ENCODE results near the gene RASSF1. TPM values are rescaled to one million over a fixed set of nuclear protein-coding genes. Genes with fewer than 3 reads are reported as not detected.

Gene RASSF1
- total and polyA plus RNA-seq, 2 of the 13 experiments (the other 11 are each of a cell fraction or from before 2014, with no cell fraction given): 10.2 to 27.5 TPM

DNA sequence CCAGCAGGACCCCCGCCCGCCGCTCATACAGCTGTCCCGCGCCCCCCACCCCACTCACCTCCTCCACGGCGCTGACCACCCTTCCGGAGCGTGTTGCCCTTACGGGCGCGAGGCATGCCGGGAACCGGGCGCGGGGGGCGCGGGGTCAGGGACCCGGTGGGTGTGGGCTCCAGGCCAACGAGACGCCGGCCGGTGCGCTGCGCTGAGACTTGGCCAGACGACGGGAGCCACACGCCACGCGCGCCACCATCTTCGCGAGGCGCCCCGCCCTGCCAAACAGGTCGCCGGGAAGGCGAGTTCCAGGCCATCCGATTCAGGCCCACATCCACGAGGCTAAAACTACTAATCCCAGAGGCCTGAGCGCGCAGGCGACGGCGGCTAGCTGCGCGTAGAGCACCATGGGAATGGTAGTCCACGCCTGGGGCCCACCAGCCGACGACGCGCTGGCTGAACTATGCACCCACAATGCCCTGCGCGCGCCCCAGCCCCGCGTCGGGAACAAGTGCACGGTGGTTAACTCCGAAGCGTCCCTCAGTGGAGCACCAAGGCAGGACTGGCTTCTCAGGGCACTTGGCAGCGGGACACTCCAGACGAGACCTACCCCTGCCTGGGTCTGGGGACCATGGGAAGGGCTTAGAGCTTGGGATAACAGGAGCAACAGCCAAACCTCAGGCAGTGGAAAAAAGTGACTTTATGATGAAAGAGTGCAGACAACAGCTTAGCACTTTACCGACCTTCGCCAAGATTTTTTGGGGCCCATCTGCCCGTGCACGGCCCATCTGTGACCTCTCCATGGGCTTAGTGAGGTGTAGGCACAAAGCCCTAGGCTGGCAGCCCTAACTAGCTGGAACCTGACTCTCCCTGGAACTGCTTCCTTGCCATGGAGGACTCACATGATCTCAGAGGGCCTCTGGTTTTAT is 48.2 kb downstream of the RASSF1 start, which contains the start of gene IFRD2 (continued):
- TF ChIP-seq JDP2 (CRISPR knock-in tag; IDR thresholded peaks at IDR 0.05; ENCODE audit: borderline replicate concordance): no peak
- no peak for TF ChIP-seq ZSCAN12 (CRISPR knock-in tag; IDR thresholded peaks at IDR 0.05)
- peak; percentile 83 for TF ChIP-seq TARDBP (CRISPR knock-in tag; IDR thresholded peaks at IDR 0.05)
- TF ChIP-seq ATF7-NPFF (CRISPR knock-in tag; IDR thresholded peaks at IDR 0.05; ENCODE audit: low read depth): peak; percentile 63; the same call in 1 of the 2 replicates
- TF ChIP-seq ZNF264 (CRISPR knock-in tag; IDR thresholded peaks at IDR 0.05): no peak
- no peak for TF ChIP-seq MAFF (IDR thresholded peaks at IDR 0.05; ENCODE audit: low read depth, low read length)
- peak; percentile 100 for TF ChIP-seq SUZ12 (IDR thresholded peaks at IDR 0.05; ENCODE audit: low read depth, low read length)
- TF ChIP-seq, protein P1, sequence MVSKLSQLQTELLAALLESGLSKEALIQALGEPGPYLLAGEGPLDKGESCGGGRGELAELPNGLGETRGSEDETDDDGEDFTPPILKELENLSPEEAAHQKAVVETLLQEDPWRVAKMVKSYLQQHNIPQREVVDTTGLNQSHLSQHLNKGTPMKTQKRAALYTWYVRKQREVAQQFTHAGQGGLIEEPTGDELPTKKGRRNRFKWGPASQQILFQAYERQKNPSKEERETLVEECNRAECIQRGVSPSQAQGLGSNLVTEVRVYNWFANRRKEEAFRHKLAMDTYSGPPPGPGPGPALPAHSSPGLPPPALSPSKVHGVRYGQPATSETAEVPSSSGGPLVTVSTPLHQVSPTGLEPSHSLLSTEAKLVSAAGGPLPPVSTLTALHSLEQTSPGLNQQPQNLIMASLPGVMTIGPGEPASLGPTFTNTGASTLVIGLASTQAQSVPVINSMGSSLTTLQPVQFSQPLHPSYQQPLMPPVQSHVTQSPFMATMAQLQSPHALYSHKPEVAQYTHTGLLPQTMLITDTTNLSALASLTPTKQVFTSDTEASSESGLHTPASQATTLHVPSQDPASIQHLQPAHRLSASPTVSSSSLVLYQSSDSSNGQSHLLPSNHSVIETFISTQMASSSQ (IDR thresholded peaks at IDR 0.05; ENCODE audit: low read depth): no peak
- TF ChIP-seq, protein P1 (CRISPR knock-in tag; IDR thresholded peaks at IDR 0.05; ENCODE audit: borderline replicate concordance): peak; percentile 82; the same call in 1 of the 2 replicates
- TF ChIP-seq, protein P2, sequence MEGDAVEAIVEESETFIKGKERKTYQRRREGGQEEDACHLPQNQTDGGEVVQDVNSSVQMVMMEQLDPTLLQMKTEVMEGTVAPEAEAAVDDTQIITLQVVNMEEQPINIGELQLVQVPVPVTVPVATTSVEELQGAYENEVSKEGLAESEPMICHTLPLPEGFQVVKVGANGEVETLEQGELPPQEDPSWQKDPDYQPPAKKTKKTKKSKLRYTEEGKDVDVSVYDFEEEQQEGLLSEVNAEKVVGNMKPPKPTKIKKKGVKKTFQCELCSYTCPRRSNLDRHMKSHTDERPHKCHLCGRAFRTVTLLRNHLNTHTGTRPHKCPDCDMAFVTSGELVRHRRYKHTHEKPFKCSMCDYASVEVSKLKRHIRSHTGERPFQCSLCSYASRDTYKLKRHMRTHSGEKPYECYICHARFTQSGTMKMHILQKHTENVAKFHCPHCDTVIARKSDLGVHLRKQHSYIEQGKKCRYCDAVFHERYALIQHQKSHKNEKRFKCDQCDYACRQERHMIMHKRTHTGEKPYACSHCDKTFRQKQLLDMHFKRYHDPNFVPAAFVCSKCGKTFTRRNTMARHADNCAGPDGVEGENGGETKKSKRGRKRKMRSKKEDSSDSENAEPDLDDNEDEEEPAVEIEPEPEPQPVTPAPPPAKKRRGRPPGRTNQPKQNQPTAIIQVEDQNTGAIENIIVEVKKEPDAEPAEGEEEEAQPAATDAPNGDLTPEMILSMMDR (CRISPR knock-in tag; IDR thresholded peaks at IDR 0.05): peak; percentile 53
- TF ChIP-seq, protein P3, sequence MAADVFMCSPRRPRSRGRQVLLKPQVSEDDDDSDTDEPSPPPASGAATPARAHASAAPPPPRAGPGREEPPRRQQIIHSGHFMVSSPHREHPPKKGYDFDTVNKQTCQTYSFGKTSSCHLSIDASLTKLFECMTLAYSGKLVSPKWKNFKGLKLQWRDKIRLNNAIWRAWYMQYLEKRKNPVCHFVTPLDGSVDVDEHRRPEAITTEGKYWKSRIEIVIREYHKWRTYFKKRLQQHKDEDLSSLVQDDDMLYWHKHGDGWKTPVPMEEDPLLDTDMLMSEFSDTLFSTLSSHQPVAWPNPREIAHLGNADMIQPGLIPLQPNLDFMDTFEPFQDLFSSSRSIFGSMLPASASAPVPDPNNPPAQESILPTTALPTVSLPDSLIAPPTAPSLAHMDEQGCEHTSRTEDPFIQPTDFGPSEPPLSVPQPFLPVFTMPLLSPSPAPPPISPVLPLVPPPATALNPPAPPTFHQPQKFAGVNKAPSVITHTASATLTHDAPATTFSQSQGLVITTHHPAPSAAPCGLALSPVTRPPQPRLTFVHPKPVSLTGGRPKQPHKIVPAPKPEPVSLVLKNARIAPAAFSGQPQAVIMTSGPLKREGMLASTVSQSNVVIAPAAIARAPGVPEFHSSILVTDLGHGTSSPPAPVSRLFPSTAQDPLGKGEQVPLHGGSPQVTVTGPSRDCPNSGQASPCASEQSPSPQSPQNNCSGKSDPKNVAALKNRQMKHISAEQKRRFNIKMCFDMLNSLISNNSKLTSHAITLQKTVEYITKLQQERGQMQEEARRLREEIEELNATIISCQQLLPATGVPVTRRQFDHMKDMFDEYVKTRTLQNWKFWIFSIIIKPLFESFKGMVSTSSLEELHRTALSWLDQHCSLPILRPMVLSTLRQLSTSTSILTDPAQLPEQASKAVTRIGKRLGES (CRISPR knock-in tag; IDR thresholded peaks at IDR 0.05; ENCODE audit: borderline replicate concordance): no peak
- TF ChIP-seq ZBTB8A (CRISPR knock-in tag; IDR thresholded peaks at IDR 0.05; ENCODE audit: borderline replicate concordance, low read depth): no peak
- no peak for TF ChIP-seq ZNF841 (CRISPR knock-in tag; IDR thresholded peaks at IDR 0.05; ENCODE audit: borderline replicate concordance)
- no peak for TF ChIP-seq ZBTB1 (CRISPR knock-in tag; IDR thresholded peaks at IDR 0.05; ENCODE audit: borderline replicate concordance)
- no peak for TF ChIP-seq SP1 (IDR thresholded peaks at IDR 0.05)
- TF ChIP-seq SP1 (CRISPR knock-in tag; IDR thresholded peaks at IDR 0.05): peak; percentile 96
- TF ChIP-seq MYC (CRISPR knock-in tag; IDR thresholded peaks at IDR 0.05; ENCODE audit: borderline replicate concordance): peak; percentile 76; the same call in 1 of the 2 replicates
- TF ChIP-seq MEIS1 (CRISPR knock-in tag; IDR thresholded peaks at IDR 0.05; ENCODE audit: borderline replicate concordance): 0 out of 2 replicates have a peak, but pooled peaks have one; percentile 31
- 0 out of 2 replicates have a peak, but pooled peaks have one; percentile 2 for TF ChIP-seq ZSCAN21 (CRISPR knock-in tag; IDR thresholded peaks at IDR 0.05; ENCODE audit: borderline replicate concordance)
